Transverse colon (tissue), 4 donors: Measurements from ENCODE around the gene STK33.

Source experiments
- CTCF ChIP-seq, 5 experiments: fragments of 200-600 bp in 3 of 5; fragments of 450-650 bp in 2 of 5; sonication (generic) in 3 of 5; IDR thresholded peaks; 1 replicate in 2 of 5; 2 replicates in 3 of 5; pipeline ENCODE4 v1.5.1; 2016 to 2017; ENCODE audit warnings: antibody characterized with exemption in 5 of 5, inconsistent platforms in 3 of 5, mild to moderate bottlenecking in 2 of 5, moderate library complexity in 1 of 5
- POLR2AphosphoS5 ChIP-seq, 3 donors: sonication (generic); formaldehyde crosslinking; IDR thresholded peaks; one replicate each; pipeline ENCODE4 v1.6.1; 2016; ENCODE audit warnings: antibody characterized with exemption in 3 of 3

DNA sequence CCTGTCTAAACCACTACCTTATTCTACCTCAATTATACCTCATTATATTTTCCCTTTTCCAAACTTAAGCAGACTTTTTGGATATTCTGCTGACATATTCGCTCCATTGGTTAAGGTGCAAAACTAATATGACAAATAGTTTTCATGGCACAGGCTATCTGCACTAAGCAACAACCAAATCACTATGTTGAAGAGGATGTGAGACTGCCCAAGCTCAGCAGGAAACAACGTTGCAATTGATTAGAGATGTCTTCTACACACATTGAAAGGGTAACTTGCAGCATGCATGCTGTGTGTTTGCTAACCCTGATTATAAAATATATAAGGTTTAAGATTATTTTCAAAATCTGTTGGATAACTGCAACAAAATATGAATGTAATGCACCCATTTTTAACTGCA, 61.6 kb downstream of the STK33 start:
- TF ChIP-seq CTCF (IDR thresholded peaks at IDR 0.05) (no peak), POLR2AphosphoS5 (IDR thresholded peaks at IDR 0.05) (no peak)
